HG02571 (cell line): ENCODE results near the gene KPRP.

Experiments used
- ATAC-seq: cut with Tn5 transposase; IDR thresholded peaks from one replicate; pipeline ENCODE4 v1.9.1; 2021; ENCODE audit warnings: mild to moderate bottlenecking, moderate library complexity; ENCODE audit not compliant: unreplicated experiment

KPRP gene, protein sequence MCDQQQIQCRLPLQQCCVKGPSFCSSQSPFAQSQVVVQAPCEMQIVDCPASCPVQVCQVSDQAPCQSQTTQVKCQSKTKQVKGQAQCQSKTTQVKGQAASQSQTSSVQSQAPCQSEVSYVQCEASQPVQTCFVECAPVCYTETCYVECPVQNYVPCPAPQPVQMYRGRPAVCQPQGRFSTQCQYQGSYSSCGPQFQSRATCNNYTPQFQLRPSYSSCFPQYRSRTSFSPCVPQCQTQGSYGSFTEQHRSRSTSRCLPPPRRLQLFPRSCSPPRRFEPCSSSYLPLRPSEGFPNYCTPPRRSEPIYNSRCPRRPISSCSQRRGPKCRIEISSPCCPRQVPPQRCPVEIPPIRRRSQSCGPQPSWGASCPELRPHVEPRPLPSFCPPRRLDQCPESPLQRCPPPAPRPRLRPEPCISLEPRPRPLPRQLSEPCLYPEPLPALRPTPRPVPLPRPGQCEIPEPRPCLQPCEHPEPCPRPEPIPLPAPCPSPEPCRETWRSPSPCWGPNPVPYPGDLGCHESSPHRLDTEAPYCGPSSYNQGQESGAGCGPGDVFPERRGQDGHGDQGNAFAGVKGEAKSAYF

DNA sequence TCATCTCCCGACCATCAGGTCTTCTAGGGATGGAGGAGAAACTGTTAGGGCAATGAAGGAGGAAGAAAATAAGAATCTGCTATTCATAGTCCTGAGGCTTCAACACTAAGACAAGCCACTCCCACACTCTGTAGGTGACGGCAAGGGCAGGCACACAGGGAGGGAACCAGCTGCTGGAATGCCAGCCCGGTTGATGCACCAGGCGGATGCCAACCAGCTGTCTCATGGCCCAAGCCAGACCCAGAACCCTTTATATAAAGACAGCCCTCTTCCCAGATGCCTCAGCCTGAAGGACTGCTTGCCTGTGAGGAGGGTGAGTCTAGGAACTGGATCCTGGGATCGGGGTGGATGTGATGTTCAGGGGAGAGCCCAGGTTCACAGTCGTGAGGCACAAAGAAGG lies at the start of gene KPRP:
KPRP (plus strand) TSS at position 279 of the 400 bp plus-strand sequence. CDS start 1,564 bp downstream, outside the sequence.
- ATAC-seq, result no peak

DNA sequence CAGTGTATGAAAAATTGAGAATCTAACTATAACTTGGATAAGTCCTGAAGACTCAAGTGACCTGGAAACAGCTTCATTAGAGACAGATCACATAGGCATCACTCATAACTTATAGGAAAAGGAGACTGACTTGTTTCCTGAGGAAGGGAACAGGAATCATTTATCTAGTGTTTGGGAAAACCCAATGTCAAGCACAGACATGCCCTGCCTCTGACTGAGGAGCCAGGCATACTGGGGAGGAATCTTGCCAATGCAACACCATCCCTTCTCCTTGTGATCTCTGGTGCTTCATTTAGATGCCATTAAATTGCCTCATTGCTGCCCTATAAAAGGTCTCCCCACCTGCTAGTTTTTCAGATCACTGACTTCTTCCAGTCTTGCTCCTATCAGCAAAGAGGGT lies 39.6 kb upstream of the KPRP start:
- no peak for ATAC-seq

DNA sequence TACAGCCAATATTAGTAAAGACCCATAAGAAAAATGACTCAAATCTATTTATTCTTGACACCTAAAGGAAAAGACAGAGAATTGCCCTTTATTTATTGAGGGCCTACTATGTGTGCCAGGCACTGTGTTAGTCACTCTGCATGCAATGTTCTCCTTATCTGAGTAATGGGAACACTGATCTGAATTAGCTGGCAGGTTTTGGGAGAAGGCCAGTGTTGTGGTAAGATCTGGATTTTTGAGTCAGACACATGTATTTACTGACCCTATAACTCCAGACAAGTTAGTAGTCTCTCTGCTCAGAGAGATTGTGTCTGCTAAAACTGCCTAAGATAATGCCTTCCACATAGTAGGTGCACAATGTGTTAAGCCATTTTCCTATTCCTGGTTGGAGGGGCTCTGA lies 32.6 kb upstream of the KPRP start:
- no peak for ATAC-seq

DNA sequence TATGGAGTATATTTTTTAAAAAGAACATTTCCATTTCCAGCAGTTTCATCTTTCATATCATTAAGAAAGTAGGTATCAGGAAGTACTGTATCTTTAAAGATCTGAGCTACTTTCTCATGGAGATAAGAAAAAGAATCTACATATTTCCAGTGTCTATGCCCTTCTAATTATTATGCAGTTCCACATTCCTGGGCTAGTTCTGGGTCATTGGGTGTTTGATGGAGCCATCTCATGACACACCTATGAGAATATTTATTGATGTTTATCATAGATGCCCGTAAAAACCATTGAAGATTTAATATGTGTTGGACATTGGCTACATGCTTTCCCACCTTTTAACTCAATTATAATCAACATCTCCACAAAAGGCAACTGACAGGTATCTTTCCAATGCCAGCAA lies 28.8 kb upstream of the KPRP start:
- ATAC-seq, result no peak

DNA sequence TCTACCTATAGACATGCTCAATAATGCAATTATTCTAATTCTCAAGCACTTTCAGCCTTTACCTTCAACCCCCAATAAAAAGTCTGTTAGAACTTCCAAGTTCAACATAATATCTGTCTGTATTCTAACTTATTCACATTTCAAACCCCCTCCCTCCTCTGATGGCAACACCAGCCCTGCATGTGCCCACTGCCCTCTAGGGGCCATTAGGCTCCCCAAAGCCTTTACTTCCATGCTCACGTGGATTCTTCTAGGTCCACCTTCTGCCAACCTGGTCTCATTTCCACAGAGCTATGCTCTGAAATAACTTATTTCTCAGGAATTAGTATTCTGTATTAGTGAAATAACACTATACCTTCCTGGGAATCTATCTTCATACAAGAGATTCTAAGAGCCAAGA lies 22.2 kb upstream of the KPRP start:
- no peak for ATAC-seq

DNA sequence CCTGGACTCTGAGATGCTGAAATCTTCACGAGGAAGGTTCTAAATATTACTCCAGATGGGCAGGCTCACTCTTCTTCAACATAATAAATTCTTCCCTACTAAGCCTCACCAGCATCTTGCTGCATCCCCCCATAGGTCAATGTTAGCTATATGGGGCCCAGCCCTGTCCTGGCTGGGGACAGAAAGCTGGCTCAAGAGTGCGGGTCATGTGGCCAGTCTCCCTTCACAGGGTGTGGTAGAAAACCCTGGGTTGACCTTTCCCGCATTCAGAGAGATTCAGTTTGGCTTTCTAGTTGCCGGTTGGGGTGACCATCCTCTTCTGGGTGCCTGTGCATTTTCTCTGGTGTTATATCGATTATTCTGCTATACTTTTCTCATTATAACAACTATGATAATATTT lies 19.8 kb upstream of the KPRP start:
- no peak for ATAC-seq

DNA sequence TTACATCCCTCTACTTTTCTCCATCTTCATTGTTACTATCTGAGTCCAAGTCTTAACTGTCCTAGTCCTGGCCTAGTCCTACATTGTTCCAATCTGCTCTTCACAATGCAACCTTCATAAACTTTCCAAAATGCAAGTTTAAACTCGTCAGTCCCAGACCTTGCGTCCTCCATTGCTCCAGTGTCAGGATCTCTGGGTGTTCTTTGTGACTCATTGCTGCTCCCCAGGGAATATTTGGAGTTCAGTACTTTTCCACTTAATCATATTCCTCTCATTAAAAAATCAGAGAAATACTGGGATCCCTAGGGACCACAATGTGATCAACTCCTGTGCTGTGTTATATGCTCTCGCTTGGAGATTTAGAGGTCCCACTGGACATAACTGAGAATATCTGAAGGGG lies 18.0 kb upstream of the KPRP start:
- ATAC-seq, result no peak

DNA sequence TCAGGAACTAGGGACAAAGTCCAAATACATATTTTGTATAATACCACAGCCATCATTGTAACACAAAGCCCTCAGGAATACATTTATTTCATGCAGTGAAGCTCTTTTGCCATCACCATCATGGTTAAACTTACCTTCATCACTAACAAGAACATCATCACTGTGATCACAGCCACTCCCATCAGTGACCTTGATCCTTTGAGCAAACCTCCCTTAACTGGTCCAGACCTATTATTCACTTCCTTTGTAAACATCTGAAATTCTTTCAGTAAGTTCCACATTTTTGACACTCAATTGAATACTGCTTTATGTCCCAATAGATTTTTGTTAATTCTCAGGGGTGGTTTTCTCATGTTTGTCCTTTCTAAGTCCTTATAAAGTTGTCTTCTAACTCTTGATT lies 16.2 kb upstream of the KPRP start:
- ATAC-seq, result no peak

DNA sequence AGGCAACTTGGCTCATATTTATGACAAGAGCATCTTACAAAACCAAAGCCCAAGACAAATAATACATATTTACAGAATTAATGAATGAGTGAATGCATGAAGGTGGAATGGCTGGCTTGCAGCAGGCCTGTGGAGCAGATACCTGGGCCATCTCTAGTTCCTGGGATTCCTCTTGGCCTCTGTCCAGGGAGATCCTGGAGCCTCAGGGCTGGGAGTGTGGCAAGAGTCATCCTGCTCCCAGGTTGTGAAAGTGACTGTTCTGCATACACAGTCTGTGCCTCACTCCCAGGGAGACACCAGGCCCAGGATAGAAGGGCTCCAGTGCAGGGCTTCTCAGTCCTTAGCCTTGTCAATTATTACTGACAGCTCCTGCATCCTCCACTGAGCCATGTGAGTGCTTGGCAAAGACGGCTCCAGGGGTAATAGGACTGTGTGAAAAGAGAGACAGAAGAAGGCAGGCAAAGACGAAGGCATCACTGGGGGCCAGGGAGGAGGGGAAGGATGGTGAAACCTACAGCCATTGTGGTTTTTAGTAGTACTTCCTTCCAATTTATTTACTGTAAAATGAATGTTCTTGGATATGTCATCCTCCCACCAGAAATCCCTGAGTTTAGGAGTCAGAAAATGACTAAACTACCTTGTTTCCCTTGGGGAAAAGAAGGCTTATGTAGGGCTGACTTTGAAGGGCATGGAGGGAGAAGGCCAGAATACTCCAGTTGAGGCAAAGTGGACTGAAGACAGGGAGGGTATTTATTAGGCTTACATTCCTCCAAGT lies 14.3 kb upstream of the KPRP start:
- ATAC-seq, result no peak

DNA sequence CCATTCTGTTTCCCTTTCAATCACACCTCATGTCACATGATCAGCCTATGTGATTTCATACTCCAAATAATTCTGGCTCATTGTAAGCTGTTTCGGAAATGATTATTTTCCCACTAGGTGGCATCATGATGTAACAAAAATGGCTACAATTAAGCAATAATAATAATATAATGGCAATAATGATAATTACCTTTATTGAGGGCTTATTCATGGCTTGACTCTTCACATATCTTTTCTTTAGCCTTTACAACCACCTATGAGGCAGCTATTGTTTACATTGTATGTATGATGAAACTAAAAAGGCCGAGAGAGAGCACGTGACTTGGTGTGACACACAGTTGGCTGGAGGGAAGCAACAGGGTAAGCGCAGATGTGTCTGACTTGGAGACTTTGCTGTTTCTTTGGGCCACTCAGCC lies 12.5 kb upstream of the KPRP start:
- ATAC-seq, result no peak

DNA sequence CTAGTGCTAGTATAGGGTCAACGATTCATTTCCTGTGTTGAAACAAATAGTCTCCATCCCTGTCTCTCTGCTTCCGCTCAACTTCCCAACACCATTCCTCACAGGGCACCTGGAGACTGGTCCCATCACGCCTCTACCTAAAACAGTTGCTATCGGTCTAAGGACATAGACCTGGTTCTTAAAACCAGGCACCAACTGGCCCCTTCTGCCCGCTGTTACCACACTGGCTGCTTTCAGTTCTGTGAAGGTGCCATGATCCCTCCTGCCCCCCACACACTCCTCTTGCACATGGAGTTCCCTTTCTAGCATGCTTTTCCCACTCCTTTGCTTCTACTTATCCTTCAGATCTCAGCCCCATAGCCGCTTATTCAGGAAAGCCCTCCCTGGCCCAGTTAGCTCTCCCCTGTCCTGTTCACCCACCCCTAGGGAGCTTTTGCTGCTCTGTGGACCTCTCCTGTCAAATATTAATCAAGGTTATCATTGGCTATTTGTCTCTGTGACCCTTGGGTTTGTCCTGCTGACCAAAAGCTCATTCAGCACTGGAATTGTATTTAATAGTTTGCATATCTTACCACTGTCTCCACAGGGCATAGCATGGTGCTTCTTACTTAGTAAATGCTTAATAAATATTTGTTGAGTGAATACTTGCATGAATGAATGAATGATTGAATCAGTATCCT lies 11.9 kb upstream of the KPRP start:
- ATAC-seq, result no peak

DNA sequence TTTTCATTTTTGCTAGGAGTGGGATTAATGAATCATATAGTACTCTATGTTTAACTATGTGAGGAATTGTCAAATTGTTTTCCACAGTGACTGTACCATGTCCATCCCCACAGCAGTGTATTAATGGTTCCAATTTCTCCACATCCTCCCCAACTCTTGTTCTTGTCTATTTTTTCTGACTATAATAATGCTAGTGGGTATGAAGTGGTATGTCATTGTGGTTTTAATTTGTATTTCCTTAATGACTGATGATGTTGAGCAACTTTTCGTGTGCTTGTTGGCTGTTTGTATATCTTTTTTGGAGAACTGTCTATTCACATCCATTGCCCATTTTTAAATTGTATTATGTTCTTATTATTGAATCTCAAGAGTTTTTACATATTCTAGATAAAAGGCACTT lies 10.0 kb upstream of the KPRP start:
- no peak for ATAC-seq

DNA sequence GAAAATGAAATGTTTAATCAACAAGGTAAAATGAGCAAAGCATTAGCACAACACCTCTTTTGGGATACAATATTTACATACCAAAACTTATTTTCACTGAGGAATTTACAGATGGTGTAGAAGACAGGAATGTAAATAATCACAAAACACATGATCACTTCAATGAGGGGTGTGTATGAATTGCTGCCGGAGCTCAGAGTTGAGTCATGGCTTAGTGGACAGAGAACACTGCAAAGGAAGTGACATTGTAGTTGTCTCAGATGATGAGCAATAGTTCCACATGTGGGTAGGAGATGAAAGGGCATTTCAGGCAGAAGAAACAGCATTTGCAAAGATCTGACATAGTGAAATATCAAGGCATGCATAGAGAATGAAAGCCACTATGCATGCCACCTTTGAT lies 5.6 kb upstream of the KPRP start:
- no peak for ATAC-seq

DNA sequence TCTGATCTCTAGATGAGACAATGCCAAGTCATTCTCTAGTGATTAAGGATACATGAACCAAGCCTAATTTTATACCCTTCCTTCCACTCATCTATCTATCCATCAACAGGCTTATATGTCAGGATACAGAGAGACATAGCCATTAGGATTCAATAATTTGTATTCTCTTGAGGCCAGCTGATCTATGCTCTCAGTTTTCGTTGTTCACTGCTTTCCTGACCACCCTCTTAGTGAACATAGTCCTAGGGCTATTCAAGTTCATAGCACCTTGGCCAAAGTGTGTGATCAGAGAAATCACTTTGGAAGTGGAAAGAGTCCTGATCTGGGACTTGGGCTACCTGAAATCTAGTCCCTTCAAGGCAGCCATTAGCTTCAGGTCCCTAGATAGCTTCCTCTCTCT lies 4.2 kb upstream of the KPRP start:
- ATAC-seq, result no peak

DNA sequence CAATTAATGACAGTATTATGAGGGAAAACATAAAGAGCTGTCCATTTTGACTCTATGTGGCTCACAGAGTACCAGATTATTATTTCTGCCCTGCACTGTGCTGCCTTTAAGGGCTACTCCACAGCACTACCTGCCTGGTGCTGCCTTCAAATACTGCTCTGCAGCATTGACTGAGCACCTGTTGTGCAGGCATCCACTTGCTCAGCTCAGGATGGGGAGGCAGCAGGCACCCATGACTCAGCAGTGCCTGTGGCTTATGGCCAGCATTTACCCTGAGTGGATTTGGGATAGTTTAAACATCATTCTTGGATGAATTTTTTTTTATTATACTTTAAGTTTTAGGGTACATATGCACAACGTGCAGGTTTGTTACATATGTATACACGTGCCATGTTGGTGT lies 953 bp upstream of the KPRP start:
- no peak for ATAC-seq

DNA sequence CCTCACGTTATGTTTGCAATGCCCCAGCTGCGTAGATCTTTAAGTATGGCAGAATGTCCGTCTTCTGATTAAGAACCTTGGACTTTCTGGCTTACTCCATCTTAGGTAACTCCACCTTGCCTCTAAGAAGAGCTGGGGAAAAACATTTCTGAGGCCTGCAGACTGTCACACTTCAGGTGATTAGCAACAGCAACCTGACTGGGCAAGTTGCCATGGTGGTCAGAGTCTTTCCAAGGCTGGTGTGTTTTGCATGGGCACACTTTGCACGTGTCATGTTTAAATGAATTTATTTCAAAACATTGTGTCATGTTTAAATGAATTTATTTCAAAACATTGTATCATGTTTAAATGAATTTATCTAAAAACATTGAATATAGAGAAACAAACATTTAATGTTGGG lies 811 bp downstream of the KPRP start:
- ATAC-seq, result no peak

DNA sequence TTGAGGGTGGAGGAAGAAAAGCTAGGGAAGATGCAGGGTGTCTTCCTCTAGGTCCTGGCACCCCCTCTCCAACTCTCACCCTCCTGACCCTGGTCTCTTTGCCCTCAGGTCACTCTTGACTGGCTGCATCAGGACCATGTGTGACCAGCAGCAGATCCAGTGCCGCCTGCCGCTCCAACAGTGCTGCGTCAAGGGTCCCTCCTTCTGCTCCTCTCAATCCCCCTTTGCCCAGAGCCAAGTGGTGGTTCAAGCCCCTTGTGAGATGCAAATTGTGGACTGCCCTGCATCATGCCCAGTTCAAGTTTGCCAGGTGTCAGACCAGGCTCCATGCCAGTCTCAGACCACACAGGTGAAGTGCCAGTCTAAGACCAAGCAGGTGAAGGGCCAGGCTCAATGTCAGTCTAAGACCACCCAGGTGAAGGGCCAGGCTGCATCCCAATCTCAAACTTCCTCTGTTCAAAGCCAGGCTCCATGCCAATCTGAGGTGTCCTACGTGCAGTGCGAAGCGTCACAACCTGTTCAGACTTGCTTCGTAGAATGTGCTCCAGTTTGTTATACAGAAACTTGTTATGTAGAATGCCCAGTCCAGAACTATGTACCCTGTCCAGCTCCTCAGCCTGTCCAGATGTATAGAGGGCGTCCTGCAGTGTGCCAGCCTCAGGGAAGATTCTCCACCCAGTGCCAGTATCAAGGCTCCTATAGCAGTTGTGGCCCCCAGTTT lies 1.8 kb downstream of the KPRP start:
- no peak for ATAC-seq

DNA sequence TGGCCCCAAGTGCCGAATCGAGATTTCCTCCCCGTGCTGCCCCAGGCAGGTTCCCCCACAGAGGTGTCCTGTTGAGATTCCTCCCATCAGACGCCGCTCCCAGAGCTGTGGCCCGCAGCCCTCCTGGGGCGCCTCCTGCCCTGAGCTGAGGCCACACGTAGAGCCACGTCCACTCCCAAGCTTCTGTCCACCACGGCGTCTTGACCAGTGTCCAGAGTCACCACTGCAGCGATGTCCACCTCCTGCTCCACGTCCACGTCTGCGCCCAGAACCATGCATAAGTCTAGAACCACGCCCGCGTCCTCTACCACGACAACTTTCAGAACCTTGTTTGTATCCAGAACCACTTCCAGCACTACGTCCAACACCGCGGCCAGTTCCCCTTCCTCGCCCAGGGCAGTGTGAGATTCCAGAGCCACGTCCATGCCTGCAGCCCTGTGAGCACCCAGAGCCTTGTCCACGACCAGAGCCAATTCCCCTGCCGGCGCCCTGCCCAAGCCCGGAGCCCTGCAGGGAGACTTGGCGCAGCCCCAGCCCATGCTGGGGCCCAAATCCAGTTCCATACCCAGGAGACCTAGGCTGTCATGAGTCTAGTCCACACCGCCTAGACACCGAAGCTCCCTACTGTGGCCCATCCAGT lies 2.8 kb downstream of the KPRP start:
- no peak for ATAC-seq

DNA sequence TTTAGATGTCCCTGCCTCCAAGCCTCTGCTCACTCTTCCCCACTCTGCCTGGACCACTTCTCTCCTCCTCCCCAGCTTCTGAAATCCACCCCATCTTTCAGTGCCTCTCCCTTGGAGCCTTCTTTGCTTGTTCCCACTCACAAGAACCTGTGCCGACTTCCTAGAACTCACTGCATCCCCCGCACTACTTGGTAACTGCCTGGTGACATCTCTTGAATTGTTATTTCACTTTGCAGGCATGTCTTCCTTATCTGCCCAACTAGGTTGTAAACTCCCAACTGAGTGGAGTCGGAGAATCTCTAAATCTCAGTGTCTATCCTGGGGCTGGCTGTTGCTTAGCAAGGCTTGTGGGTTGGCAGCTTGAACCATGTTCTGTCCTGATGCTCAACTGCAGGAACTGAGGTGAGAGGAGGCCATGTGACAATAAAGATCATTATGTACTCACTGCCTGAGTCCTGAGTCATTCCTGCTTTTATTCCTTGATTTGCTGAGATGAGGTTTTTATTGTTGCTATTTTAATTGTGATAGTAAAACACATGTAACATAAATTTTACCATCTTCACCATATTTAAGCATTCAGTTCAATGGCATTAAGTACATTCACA lies 3.9 kb downstream of the KPRP start:
- no peak for ATAC-seq
